Measurements from ENCODE around the gene DNAJB13.

- TF ChIP-seq, protein P1, sequence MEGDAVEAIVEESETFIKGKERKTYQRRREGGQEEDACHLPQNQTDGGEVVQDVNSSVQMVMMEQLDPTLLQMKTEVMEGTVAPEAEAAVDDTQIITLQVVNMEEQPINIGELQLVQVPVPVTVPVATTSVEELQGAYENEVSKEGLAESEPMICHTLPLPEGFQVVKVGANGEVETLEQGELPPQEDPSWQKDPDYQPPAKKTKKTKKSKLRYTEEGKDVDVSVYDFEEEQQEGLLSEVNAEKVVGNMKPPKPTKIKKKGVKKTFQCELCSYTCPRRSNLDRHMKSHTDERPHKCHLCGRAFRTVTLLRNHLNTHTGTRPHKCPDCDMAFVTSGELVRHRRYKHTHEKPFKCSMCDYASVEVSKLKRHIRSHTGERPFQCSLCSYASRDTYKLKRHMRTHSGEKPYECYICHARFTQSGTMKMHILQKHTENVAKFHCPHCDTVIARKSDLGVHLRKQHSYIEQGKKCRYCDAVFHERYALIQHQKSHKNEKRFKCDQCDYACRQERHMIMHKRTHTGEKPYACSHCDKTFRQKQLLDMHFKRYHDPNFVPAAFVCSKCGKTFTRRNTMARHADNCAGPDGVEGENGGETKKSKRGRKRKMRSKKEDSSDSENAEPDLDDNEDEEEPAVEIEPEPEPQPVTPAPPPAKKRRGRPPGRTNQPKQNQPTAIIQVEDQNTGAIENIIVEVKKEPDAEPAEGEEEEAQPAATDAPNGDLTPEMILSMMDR (IDR thresholded peaks at IDR 0.05) = no peak
- no peak for TF ChIP-seq POLR2A (IDR thresholded peaks at IDR 0.05)
Observed at GRCh38 chr11:73969991-73970800, 19.4 kb downstream of the DNAJB13 start.

Measured in right lobe of liver (tissue), 4 donors.